T follicular helper cell (primary cell): ENCODE measurements around the gene METTL13.
"Not testable (repeated sequence)": the region's sequence is repeated elsewhere in the genome, so short reads cannot be mapped to it uniquely, and the experiment has no call there.

Experiments
- DNase-seq: peaks from one replicate; pipeline ENCODE4 v3.0.0-alpha.2; 2020; ENCODE audit warnings: low read depth

Gene METTL13

DNA sequence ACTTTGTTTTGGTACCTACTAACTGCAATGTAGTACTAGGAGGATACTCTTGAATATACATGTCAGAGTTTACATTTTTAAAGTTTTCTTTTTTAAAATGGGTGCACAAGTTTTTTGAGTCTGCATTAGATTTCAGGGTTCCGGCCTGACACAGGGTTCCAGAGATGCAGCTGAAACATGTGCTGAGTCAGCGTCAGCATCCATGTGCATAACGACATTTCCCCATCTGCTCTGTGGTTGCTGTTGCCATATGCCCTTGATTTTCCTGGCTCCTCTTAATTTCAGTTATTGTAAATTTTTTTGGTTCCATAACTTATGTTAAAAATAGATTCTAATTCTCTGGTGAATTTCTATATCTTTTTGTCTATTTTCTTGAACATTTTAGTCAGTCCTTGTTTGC is 12.3 kb upstream of the METTL13 start:
- DNase-seq, result no peak

DNA sequence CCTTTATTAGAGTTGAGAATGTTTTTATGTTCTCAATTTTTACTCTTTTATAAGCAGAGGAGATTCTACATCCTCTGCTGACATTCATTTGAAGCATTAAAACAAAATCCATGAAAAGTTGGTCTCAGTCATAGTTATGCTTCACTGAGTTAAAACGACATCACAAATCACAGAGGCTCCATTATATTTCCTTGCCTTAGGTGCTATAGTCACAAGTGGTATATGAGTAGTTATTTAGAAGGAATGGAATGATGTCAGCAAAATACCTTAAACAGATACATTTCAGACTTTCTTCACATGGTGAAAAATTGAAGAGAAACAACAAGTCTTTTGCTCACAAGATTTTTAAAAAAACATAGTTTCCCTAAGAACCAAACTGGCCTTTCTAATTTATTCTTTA is 11.7 kb upstream of the METTL13 start:
- no peak for DNase-seq

DNA sequence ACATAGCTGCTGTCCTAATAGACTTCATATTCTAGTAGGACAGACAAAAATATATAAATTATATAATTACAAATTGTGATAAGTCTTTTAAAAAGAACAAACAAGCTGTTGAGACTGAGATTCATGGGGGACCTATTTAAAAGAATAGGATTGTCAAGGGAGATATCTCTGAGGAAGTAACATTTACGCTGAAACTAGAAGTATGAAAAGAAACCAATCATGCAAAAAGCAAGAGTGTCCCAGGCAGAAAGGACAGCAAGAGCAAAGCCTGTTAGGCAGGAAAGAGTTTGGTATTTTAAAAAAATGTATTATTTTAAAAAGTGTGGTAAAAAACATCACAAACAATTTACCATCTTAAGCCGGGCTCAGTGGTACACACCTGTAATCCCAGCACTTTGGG is 9.1 kb upstream of the METTL13 start:
- DNase-seq, result no peak

DNA sequence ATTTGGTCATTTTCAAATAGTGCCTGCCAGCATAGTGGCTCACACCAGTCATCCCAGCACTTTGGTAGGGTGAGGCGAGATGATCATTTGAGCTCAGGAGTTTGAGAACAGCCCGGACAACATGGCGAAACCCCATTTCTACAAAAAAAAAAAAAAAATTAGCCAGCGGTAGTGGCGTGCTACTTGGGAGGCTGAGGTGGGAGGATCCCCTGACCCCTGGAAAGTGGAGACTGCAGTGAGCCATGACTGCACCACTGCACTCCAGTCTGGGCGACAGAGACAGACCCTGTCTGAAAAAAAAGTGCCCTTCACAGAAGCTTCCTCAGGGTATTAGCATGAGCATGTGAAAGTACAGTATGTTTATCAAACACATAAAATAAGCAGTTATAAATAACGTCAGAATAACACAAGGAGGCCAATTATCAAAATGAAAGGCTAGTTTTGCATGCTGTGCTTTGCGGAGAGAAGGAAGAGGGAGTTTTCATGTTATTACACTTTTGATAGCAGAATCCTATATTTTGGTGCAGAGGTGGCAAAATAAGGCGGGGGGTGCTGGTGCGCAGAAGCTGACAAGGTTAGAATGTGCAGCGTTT is 781 bp upstream of the METTL13 start:
- DNase-seq, result no peak

DNA sequence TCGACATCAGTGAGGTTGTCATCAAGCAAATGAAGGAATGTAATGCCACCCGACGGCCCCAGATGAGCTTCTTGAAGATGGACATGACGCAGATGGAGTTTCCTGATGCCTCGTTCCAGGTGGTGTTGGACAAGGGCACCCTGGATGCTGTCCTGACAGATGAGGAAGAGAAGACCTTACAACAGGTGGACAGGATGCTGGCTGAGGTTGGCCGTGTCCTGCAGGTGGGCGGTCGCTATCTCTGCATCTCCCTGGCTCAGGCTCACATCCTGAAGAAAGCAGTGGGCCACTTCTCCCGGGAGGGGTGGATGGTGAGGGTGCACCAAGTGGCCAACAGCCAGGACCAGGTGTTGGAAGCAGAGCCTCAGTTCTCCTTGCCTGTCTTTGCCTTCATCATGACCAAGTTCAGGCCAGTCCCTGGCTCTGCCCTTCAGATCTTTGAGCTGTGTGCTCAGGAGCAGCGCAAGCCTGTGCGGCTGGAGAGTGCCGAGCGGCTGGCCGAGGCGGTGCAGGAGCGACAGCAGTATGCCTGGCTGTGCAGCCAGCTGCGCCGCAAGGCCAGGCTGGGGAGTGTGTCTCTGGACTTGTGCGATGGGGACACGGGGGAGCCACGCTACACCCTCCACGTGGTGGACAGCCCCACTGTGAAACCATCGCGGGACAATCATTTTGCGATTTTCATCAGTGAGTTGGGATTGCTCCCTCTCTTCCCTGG is 2.5 kb downstream of the METTL13 start:
- no peak for DNase-seq

DNA sequence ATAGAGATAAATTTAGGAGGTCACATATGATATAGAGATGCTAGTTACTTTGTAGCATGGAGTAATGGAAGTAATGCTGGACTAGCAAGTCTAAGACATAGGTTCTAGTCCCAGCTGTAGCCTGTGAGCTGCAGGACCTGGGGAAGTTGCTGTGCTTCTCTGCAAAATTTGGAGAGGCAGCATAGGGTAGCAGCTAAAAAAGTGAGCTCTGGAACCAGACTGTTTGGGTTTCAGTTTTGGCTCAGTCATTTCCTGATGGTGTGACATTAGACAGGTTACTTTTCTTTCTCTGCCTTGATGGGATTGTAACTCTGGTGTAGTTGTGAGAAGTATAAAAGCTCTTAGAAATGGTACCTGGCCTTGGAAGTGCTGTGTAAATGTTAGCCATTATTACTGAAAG is 3.3 kb downstream of the METTL13 start:
- DNase-seq, result no peak

DNA sequence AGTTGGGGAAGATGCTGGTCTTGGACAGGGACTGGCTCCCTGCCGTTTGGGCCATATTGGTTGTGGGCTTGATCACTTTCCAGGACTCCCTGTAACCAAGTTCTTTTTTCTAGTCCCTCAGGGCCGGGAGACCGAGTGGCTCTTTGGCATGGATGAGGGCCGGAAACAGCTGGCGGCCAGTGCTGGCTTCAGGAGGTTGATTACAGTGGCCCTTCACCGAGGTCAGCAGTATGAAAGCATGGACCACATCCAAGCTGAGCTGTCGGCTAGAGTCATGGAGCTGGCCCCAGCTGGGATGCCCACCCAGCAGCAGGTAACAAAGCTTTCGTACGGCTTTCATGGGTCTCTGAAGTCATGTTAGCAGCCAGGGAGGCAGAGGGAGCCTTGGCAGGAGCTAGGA is 4.3 kb downstream of the METTL13 start:
- no peak for DNase-seq

DNA sequence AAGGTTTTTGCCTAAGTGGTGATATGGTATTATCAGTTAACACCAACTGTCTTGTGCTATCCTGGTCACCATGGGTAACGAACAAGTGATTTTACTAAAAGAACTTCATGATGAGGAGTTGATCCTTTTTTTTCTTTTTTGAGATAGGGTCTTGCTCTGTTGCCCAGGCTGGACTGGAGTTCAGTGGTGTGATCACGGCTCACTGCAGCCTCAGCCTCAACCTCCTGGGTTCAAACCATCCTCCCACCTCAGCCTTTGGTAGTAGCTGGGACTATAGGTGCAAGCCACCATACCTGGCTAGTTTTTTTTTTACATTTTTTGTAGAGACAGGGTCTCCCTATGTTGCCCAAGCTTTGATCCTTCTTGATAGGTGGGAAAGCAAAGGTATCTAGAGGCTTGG is 5.1 kb downstream of the METTL13 start:
- DNase-seq, result no peak

DNA sequence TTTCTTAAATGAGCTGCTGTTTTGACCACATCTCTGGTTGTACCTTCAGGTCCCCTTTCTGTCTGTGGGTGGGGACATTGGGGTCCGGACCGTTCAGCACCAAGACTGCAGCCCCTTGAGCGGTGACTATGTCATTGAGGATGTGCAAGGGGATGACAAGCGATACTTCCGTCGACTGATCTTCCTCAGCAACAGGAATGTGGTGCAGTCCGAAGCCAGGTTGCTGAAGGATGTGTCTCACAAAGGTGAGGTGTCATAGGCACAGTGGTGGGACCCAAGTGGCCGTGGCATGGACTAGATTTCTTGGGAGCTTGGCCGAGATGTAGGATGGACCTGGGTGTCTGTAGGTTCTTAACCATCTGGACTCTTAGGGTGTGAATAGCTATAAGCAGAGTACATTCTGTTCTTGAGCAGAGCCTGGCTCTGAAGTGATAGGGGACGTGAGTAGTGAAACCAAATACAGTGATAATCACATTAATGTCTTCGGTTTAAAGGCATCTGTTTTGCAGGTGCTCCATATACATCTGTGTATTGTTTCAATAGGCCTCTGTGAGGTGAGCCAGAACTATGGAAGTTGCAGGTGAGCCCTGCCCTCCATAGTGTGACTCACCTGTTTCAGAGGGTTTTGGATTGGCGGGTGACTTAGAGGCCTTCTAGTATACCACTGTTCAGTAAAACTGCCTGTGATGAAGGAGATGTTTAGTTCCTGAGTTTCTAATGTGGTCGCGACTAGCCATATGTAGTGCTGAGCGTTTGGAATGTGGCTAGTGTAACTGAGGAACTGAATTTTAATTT is 6.4 kb downstream of the METTL13 start:
- no peak for DNase-seq

DNA sequence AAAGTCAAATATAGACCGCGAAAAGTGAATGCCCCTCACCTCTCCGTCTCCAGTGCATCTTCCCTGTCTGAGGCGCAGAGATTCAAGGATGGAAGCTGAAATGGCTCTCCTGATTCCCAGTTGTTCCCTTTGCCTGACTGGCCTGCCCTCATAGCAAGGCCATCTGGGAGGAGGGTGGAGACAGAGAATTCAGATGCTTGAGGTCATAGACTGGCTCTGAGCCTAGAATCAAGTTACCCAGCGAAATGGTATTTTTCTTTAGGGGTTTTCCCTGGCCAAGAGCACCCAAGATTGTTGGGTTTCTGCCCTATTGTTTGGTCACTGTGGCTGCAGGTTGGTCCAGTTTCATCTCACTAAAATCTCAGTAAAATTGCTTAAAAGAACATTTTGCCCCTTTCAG is 7.2 kb downstream of the METTL13 start:
- DNase-seq, result no peak

DNA sequence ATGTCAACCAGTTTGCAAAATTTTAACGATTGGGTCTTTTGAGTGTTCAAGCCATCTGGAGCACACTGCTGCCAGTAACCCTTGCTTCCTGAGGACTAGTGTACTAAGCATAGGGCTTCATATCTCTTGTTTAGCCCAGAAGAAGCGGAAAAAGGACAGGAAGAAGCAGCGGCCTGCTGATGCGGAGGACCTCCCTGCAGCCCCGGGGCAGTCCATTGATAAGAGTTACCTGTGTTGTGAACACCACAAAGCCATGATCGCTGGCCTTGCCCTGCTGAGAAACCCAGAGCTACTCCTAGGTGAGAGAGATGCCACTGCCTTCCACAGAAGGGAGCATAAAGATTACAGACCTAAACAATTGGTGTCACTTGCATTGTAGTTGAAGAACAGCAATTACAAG is 8.9 kb downstream of the METTL13 start:
- DNase-seq, result no peak

DNA sequence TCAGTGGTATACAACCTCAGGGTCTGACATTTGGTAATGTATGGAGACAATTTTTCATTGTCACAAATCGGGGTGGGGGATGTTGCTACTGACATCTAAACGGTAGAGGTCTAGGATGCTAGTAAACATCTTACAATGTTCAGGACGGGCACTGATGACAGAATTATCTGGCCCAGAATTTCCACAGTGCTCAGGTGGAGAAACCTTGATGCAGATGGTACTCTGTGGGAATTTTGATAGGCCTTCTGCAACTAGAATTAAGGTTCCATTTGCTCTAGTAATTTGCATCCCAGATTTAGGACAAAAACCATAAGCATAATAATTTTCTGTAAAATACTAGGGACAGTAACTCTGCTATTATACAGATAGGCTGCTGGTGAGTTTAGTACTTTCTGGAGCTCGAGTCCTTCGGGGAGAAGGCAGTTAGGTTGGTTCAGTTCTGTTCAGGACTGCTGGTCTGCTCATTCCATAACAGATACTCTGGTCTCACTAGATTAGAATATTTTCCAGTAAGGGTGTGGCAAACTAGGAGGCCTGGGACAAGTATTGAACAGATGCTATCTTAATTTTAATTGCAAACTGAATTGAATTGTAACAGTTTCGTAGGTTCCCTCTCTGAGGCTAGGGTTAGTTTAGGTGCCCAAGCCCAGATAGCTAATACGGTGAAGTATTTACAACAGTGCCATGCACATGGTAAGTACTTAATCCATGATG is 11.4 kb downstream of the METTL13 start:
- no peak for DNase-seq

DNA sequence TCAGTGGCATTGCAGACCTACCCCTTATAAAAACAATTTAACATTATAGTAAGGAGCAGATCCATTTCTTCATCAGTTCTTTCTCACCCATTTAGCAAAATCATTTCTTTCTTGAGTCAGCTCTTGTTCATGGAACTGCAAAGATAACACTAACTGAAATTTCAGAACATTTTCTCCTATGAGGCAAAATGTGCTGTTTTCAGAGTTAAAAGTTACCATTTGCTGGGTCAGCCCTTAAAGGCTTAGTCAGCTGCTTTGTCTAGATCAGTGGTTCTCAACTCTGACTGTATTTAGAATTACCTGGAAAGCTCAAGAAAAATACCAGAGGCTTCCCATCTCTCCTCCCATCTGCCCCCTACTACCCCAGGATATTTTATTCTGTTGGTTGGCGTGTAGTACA is 12.2 kb downstream of the METTL13 start:
- no peak for DNase-seq

DNA sequence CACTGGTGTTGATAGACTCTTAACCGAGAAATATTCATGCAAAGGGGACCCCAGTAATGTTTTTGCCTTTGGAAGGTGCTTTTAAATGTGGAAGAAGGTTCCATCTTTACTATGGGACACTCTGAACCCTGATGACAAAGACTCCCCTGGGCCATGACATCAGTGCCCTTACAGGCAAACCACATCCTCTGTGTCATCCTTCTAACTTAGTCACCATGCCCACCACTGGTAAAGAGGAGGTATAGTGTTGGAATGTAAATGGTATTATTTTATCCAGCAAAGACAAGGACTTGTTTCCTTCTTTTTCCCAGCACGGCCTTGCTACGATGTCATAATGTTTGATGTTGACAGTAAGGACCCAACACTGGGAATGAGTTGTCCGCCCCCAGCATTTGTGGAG is 12.6 kb downstream of the METTL13 start:
- no peak for DNase-seq

DNA sequence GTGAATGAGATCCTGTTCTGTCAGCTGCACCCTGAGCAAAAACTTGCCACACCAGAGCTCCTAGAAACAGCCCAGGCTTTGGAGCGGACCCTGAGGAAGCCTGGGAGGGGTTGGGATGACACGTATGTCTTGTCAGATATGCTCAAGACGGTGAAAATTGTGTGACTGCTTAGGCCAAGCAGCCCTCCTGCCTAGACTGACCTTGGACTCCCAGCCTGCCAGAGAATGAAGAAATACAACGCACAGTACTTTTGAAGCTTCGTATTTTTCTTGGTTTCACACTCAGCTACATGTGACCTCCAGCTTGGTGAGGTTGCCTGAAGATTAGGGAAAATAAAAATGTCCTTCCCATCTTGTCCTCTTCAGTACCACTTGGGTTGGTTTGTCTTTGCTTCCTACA is 15.1 kb downstream of the METTL13 start:
- no peak for DNase-seq

DNA sequence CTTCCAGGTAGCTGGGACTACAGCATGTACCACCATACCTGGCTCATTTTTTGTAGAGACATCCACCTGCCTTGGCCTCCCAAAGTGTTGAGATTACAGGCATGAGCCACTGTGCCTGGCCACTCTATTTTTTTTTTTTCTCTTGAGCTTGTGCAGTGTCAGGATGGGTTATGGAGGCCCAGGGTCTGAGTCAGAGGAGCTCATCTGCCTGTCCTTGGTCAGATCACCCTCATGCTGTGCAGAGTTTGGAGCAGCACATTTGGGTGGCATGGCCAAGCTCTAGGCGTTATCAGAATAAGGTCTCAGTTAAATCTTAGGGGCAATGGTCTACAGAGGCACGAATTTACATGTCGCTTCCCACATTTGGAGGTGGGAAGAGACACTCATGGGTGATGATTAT is 16.9 kb downstream of the METTL13 start:
- no peak for DNase-seq

DNA sequence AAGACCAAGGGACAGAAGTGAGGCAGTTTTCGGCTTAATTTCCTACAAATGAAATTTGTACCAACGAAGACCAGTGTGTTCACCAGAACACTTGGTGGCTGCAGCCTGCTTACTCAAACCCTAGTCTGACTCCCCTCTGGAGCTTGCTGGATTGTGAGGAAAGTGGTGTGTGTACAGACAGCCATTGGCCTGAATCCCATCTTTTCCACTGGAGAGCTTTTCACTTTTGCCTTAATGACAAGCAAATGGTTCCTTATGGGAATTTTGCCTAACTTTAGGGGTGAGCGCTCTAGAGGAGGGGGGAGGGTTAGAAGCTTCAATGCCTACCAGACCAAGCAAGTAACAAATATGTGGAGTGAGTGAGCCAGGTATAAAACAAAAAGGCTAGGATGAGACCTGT is 17.3 kb downstream of the METTL13 start:
- DNase-seq, result no peak

DNA sequence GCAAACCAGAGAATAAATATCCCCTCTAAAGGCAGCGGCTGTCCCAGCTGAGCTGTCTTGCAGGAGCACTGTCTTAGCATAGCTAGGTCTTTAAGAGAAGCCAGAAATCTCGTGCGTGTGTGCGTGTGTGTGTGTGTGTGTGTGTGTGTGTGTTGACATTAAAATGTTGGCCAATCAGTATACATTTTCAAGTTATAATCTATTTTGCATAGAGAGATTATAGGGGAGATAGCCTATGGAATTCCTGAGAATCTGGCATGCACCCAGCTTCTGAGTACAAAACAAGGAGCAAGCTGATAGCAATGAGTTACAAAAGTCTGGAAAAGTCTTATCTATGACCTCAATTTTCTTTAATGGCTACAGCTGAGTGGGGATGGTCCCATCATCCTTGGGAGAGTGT is 17.7 kb downstream of the METTL13 start:
- DNase-seq, result no peak

DNA sequence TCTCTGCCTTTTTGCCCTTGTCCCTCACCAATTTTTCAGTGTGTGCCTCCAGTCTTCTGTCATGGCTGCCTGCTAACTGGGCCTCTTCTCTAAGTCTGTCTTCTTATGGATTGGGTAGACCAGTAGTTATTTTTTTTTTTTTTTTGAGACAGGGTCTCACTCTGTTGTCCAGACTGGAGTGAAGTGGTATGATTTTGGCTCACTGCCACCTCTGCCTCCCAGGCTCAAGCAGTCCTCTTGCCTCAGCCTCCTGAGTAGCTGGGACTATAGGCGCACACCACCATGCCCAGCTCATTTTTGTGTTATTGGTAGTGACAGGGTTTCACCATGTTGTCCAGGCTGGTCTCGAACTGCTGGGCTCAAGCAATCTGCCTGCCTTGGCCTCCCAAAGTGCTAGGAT is 18.2 kb downstream of the METTL13 start:
- not testable (repeated sequence) for DNase-seq

DNA sequence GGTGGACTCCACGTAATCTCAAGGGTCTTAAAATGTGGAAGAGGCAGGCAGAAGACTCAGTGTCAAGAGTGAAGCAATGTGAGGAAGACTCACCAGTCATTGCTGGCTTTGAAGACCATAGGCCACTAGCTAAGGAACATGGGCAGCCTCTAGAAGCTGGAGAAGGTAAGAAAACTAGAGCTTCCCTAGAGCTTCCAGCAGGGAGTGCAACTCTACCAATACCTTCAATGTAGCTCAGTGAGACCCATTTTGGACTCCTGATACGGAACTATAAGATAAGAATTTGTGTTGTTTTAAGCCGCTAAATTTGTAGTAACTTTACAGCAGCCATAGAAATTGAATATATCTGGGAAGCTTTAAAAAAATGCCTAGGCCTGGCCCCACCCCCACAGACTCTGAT is 18.9 kb downstream of the METTL13 start:
- no peak for DNase-seq

DNA sequence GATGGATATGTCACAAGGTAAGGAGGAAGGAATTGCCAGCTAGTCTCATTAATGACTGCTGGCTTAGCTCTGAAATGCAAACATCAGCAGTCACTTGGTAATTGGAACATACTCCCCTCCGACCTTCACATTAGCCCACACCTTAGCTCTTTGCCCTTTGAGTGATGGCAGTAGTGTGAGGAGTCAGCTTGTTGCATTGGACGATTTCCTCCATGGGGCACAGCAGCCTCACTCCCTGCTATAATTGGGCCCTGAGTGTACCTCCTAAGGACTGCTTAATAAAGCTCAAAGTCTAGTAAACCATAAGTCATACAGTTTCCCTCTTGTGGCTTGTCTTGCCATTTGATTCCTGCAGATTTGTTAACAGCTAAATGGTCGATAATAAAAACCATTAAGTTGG is 19.4 kb downstream of the METTL13 start:
- no peak for DNase-seq

DNA sequence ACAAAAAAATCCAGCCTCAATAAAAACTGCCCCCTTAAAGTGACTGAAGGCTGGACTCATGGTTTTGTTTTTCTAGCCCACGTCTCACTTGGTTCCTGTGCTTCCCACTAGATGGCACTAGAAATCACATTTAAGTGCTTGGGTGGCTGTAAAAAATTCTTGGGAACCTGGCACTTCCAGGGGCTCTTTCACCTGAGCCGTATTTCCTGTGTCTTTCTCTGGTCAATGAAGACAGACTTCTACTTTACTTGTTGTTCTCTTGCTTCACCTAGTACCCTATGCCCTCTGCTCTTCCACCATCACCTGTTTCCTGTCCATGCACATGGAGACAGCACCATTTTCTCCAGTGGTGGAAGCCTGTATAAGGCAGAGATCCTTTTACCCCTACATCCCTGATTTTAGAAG is 20.0 kb downstream of the METTL13 start:
- DNase-seq, result no peak

DNA sequence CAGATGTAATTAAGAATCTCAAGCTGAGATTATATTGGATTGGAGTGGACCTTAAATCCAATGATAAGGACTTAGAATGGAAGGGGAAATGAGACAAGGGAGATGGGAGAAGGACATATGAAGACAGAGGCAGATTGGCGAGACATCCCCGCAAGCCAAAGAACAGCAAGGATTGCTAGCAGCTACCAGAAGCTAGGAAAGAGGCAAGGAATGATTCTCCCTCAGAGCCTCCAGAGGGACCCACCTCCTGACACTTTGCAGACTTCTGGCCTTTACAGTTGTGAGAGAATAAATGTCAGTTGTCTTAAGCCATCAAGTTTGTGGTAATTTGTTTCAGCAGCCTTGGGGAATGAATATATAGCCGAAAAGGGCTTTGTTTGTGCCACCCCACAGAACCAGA is 20.7 kb downstream of the METTL13 start:
- DNase-seq, result no peak
